ENCODE data around the gene ACOT7.

ACOT7 gene

DNA sequence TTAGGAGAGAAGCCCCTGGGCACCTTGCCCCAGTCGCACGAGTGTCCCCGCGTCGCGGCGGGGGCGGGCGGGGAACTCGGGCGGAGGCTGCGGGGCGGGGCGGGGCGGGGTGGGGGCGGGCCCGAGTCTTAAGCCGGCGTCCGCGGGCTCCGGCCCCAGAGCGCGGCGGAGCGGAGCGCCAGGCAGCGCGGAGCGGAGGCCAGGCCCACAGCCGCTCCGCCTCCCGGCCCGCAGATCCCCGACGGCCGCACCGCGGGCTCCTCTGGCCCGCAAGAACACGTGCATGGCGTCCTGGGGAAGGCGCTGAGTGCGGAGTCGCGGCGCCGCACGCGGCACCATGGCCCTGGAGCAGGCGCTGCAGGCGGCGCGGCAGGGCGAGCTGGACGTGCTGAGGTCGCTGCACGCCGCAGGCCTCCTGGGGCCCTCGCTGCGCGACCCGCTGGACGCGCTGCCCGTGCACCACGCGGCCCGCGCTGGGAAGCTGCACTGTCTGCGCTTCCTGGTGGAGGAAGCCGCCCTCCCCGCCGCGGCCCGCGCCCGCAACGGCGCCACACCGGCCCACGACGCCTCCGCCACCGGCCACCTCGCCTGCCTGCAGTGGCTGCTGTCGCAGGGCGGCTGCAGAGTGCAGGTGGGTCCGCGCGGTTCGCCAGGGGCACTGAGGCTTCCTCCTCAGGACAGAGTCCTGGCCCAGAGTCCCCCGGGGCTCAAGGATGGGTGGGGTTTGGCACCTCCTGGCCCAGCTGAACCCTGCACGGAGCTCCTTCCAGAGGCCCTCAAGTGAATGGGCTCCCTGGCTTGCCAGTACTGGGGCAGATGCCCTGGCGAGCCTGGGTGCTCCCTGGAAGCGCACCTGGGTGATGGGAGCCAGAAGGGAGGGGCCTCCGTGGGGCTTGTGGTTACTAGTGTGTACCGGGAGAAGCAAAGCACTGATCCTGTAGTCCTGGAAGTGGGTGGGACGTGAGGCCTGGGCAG, 31.3 kb upstream of the ACOT7 start, which contains the start of gene ESPN:
Gene ESPN (plus strand): TSS at position 158 of the 975 bp plus-strand sequence. CDS start 180 bp downstream, at position 338.
- no peak for DNase-seq (ENCODE audit: low read depth in 2 of 2)

DNA sequence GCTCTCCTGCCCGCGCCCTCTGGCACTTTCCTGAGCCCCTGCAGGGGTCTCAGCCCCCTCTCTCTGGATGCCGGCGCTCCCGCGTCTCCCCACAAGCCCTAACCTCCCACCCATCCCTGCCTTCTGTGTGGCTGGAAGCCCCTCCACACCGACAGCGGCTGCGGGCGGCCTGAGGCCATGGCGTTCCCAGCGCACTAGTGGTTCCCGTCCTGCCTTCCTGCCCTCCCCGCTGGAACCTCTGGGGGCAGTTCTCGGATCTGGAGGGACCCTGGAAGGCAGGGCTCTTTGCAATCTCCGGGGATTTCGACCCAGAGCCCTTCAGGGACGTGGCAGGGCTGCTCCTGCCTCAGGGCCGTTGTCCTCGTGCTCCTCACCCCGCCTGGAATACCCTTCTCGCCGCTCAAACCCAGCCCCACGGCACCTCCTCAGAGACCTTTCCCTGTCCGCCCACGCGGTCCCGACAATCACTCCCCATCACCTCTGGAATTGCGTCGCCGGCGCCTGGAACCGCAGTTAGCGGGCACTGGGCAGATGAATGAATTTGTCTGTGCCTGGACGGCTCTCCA, 30.5 kb upstream of the ACOT7 start:
- DNase-seq (ENCODE audit: low read depth in 2 of 2): no peak

DNA sequence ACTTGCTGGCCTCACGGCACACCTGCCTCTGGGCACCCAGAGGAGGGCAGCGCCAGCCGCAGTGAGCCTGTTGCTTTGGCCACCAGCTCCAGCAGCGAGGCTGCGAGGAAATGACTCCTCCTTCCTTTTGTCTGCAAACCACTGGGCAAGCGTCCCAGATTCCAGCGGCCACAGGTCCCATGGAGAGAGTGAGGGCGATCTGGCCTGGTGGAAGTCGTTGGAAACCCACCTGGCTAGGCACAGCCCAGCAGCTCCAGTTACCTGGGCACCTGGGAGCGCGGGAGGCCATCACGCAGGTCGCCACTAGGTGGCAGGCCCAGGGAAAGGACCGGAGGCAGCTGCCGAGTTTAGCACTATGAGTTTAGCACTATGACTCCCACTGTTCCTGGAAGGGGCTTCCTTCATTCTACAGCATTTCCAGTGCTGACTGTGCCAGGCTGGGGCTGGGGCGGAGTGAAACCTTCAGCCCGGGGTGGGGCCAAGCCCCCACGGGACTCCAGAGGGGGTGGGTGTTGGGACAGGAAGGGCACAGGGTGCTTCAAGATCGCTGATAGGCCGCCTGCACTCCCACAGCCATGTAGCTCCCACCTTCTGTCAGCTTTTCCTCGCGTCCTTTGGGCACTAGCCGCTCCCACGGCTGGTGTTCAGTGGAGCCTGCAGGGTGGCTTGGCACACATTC, 29.9 kb upstream of the ACOT7 start:
- peak; percentile 53 to 57 for DNase-seq (ENCODE audit: low read depth in 2 of 2)

DNA sequence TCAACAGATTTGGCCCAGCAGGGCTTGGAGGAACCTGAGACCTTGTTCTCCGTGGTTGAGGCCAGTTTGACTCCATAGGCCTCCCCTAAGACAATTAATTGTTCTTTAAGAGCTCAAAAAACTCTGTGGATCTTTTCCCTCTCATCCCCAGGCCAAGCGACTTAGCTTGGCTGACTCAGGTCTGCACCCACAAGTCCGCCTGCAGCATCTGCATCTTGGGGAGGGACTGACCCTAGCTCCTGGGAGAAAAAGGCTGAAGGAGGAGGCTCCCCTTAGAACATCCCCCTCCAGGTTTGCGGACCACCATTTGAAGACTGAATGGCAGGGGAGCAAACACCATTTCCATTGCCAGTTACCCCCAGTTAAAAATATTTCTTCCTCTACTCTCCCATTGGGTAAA, 27.7 kb upstream of the ACOT7 start:
- DNase-seq (ENCODE audit: low read depth in 2 of 2): no peak

DNA sequence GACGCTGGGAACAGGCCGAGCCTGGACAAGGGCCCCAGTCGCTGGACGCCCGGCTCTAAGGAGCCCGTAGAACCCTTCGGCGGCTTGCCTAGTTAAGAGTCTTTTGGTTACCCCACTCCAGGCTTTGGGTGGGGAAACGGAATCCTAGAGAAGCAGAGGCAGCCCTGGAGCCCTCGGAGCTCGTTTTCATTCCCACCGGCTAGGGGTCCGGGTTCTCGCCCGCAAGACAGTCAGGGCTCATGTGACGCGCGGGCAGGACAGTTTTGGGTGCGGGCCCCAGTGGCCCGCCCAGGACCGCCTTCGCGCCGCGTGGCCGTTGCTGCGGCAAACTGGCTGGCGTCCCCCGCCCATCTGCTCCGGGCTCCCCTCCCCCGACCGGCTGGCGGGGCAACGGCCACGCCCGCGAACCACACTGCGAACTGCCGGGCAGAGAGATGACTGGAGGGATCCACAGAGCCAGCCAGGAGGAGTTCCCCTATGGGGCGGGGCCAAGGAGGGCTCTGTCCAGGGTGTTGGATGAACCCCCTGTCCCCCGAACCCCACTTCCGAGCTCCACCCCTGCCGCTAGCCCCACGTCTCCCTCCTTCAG, 27.0 kb upstream of the ACOT7 start:
- no peak for DNase-seq (ENCODE audit: low read depth in 2 of 2)

DNA sequence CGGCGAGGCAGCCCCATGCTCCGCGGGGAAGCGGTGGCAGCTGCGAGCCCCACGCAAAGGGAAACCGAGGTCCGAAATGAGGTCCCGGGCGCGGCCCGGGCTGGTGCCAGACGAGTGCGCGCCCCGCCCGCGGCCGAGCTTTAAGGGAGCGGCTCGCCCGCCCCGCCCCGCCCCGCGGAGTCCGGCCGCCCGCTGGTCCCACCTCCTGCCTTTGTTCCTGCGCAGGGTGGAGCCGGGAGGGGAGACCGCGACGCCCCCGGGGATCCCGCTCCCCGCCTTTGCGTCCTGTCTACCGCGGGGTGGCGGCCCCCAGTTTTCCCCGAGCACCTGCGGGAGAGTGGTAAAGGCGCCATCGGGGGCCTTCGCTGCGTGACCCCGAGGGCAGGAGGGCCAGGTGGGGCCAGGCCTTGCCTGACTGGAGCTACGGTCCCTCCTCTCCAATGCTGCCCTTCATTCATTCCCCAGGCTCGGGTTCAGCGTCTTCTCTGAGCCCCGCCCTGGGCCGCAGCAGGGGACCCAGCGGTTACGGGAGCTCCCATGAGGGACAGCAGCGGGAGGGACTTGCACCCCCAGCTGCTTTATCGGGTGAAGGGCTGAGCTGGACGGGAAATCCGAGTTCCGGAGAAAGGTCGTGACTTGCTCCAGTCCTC, 26.4 kb upstream of the ACOT7 start, which contains the start of gene HES2:
Gene HES2 (minus strand): TSS at position 116 of the 650 bp plus-strand sequence. CDS start 99 bp downstream, at position 17.
- DNase-seq (ENCODE audit: low read depth in 2 of 2): no peak

DNA sequence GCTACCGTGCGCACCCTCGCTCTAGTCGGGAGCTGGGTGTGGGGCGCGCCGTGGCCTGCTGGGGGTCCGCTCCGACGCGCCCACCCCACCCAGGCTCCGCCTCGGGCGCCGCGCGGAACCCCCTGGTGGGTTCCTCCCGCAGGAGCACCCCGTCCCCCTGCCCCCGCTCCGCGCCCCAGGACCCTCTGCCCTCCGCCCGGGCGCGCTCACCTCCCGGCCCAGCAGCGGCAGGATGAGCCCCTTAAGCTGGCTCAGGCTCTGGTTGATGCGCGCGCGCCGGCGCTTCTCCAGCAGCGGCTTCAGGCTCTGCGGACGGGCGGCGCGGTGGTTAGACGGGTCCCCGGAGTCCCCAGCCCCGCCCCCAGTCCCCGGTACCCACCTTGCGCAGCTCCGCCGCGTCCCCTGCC, 25.8 kb upstream of the ACOT7 start:
- DNase-seq (ENCODE audit: low read depth in 2 of 2): no peak

DNA sequence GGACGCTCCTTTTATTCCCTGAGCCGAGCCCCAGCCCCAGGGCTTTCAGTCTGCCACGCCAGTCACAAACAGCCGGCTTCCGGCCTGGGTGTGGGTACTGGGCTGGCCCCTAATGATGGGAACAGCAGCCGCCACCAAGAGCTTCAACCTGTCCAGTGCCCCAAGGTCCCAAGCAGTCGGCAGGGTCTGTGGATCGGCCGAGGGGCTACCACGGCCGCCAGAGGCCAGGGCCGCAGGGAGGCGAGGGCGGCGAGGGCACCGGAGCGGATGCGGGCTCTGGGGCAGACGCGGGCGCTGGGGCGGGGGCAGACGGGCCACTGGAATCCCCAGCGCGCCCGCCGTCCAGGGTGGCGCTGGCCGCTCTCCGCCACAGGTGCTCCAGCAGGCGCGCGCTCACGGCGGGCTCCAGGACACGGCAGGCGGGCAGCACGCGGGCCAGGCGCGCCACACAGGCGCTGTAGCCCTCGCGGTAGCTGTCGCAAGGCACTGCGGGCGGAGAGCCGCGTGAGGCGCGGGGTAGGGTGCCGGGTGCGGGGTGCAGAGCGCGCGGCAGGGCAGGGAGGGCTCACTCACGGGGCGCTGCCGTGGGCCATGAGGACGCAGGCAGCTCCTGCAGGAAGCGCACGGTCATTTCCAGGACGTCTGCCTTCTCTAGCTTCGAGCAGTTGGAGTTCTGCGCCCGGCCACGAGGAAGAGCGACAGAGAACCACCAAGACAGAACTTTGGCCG, 25.3 kb upstream of the ACOT7 start:
- DNase-seq (ENCODE audit: low read depth in 2 of 2): no peak

DNA sequence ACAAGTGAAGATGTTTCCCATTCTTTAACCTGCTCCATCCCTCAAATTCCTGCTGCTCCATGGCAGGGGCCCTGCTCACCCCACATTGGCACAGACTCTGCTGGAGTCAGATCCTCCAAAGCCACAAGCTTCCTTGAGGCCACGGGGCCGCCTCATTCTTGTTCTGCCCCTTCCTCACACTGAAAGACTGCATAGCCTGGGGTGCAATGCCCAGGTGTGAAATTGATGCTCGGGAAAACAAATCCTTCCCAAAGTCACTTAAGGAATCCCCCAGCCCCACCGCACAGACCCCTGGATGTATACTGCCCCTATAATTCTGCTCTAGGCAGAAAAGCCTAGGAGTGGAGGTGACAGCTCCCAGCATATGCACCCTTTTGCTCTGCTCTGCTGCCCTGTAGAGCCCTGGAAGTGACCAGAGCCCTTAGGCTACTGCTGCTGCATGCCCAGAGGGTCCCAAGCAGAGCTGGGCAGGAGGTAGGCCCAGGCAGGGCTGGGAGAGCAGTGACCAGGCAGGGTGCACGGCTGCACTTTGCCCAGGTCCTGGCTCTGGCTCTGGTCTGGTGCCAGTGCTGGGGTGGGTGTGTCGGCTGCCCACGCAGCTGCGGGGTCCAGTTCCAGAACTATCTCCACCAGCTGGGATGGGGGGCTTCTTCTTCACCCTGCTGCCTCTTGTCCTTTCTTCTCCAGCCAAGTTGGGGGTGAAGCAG, 24.5 kb upstream of the ACOT7 start:
- no peak for DNase-seq (ENCODE audit: low read depth in 2 of 2)

DNA sequence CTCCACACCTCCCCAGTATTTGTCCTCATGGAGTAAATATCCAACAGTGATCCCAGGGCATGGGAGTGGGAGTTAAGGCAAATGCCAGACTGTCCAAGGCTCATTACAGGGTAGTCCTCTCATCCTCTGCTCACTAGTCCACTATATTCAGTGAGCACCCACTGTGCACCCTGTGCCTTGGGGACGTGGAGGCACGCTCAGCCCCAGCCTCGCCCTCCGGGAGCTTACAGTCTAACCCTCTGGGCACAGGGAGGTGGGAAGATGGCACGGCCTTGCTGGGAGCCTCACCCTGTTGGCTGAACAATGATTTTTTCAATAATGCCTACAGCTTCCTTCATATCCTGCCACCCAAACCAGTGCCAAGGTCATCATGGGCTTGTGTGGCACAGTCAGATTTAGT, 23.3 kb upstream of the ACOT7 start:
- DNase-seq (ENCODE audit: low read depth in 2 of 2): no peak

DNA sequence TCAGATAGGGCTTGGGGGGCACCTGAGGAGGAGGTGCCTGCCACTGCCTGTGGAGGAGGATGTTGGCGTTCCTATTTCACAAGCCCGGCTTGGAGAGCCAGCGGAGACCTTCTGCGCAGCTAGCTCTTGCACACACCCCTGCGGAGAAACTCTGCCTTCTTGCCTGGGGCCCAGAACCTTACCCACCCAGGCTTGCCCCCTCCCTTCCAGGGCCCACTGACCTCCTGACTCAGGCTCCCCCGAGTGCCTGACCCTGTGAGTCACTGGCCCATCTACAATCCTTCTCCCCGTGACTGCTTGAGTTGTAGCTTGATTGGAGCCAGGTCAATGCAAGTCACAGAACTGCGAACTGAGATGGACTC, 22.7 kb upstream of the ACOT7 start:
- no peak for DNase-seq (ENCODE audit: low read depth in 2 of 2)

DNA sequence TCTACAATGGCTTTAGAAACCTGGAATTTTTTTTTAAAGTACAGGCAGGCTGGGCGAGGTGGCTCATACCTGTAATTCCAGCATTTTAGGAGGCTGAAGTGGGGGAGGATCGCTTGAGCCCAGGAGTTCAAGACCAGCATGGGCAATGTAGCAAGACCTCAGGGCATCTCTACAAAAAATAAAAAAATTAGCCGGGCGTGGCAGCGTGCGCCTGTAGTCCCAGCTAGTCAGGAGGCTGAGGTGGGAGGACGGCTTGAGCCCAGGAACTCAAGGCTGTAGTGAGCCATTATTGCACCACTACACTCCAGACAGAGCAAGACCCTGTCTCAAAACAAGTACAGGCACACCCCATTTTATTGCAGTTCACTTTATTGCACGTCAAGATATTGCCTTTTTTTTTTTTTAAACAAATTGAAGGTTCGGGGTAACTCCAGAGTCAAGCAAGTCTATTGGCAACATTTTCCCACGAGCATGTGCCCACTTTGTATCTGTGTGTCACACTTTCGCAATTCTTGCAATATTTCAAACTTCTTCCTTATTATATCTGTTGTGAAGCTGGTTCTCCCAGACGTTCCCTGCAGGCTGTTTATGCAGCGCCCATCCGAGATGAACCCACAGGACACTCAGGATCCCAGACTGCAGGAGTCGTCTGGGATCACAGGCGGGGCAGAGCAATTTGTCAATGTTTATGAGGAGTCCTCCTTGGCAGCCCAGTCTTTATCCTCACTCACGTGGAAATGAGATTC, 21.5 kb upstream of the ACOT7 start:
- DNase-seq (ENCODE audit: low read depth in 2 of 2): no peak

DNA sequence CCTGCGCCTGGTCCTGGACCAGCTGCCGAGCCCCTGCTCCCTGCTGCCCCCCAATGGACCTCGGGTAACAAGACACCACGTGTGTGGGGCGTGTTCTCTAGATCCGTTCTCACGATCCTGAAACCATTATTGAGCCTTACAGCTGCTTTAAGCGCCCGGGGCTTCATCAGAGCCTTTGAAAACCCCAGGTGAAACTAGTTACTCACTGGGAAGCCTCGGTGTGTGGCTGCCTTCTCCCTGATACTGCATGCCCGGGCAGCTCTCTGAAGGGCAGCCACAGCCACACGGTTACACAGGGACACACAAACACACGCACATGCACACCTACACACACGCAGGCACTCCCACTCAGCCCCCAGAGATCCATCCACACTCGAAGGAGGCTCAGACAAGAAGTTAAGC, 20.9 kb upstream of the ACOT7 start:
- no peak for DNase-seq (ENCODE audit: low read depth in 2 of 2)

DNA sequence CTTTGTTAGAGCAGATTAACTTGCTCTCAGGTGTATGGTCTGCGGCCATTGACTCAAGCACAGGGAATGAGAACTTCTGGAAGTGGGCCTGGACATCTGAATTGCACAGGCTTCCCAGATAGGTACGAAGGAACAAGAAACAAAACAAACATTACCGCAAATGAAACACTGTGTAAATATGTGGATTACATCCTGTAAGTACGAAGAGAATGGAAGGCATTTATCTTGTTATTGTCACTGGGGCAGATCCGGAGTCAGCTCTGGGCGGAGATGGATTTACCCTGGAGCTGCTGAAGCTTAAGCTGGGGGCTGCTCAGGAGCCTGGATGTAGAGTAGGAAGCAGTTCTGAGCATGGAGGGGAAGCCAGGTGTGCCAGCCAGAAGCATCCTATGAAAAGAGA, 19.3 kb upstream of the ACOT7 start:
- no peak for DNase-seq (ENCODE audit: low read depth in 2 of 2)

DNA sequence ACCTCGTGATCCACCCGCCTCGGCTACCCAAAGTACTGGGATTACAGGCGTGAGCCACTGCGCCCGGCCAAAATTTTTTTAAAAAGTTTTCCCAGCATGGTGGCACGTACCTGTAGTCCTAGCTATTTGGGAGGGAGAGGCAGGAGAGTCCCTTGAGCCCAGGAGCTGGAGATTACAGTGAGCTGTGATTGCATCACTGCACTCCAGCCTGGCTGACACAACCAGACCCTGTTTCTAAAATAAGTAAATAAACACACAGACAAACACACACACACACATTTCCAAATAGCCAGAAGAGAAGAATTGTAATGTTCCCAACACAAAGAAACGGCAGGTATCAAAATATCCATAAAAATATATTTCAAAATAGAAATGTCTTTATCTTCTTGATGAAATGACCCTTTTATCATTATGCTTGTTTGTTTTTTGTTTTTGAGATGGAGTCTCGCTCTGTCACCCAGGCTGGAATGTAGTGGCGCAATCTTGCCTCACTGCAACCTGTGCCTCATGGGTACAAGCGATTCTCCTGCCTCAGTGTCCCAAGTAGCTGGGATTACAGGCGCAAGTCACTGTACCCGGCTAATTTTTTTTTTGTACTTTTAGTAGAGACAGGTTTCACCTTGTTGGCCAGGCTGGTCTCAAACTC, 16.8 kb upstream of the ACOT7 start:
- DNase-seq (ENCODE audit: low read depth in 2 of 2): no peak

DNA sequence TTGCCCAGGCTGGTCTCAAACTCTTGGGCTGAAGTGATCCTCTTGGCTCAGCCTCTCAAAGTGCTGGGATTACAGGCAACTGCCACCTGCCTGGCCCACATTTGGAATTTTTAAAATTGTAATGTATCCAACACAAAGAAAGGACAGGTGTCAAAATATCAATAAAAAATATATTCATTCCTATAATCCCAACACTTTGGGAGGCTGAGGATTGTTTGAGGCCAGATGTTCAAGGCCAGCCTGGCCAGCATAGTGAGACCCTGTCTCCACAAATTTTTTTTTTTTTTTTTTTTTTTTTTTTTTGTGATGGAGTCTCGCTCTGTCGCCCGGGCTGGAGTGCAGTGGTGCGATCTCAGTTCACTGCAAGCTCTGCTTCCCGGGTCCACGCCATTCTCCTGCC, 16.2 kb upstream of the ACOT7 start:
- no peak for DNase-seq (ENCODE audit: low read depth in 2 of 2)

DNA sequence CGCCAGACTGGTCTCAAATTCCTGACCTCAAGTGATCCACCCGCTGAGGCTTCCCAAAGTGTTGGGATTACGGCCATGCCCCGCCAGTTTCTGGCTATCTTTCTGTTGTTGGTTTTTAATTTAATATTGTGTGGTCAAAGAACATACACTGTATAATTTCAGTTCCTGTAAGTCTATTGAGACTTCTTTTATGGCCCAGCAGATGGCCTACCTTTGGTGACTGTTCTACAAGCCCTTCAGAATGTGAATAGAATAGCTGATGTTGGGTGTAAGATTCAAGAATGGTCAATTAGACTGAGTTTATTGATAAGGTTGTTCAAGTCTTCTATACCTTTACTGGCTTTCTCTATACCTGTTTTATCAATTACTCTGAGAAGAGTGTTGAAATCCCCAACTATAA, 15.5 kb upstream of the ACOT7 start:
- DNase-seq (ENCODE audit: low read depth in 2 of 2): no peak

DNA sequence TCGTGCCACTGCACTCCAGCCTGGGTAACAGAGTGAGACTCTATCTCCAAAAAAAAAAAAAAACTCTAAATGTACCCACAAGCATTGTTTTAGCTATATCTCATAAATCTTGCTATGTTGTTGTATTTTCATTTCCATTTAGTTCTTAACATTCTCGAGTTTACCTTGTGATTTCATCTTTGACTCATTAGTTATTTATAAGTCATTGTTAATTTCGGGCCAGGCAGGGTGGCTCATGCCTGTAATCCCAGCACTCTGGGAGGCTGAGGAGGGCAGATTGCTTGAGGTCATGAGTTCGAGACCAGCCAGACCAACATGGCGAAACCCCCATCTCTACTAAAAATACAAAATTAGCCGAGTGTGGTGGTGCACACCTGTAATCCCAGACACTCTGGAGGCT, 14.5 kb upstream of the ACOT7 start:
- DNase-seq (ENCODE audit: low read depth in 2 of 2): no peak

DNA sequence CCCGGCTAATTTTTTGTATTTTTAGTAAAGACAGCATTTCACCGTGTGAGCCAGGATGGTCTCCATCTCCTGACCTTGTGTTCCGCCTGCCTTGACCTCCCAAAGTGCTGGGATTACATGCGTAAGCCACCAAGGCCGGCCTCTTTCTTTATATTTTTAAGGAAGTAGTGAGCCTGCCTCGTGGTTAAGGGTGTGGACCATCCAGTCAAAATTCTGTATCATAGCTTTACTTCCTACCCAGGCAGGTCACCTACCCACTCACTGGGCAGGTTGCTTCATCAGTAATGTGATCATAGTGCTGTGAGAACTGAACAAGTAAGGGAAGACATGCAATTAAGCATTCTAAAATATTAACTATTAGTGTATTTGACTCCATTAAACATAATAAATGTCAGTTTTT, 8.1 kb upstream of the ACOT7 start:
- no peak for DNase-seq (ENCODE audit: low read depth in 2 of 2)
